GM18870 (cell line): ENCODE data around the gene SESTD1.

ENCODE experiments used
- ATAC-seq: cut with Tn5 transposase; IDR thresholded peaks from one replicate; pipeline ENCODE4 v1.9.1; 2021; ENCODE audit warnings: moderate library complexity; ENCODE audit not compliant: unreplicated experiment

The SESTD1 gene

DNA sequence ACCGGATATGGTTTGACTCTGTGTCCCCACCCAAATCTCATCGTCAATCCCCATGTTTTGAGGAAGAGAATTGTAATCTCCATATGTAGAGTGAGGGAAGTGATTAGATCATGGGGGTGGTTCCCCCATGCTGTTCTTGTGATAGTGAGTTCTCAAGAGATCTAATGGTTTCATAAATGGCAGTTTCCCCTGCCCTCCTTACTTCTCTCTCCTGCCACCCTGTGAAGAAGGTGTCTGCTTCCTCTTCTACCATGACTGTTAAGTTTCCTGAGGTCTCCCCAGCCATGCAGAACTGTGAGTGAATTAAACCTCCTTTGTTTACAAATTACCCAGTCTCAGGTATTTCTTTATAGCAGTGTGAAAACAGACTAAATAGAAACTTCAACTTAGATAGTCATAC, 69.5 kb downstream of the SESTD1 start:
- ATAC-seq: no peak

DNA sequence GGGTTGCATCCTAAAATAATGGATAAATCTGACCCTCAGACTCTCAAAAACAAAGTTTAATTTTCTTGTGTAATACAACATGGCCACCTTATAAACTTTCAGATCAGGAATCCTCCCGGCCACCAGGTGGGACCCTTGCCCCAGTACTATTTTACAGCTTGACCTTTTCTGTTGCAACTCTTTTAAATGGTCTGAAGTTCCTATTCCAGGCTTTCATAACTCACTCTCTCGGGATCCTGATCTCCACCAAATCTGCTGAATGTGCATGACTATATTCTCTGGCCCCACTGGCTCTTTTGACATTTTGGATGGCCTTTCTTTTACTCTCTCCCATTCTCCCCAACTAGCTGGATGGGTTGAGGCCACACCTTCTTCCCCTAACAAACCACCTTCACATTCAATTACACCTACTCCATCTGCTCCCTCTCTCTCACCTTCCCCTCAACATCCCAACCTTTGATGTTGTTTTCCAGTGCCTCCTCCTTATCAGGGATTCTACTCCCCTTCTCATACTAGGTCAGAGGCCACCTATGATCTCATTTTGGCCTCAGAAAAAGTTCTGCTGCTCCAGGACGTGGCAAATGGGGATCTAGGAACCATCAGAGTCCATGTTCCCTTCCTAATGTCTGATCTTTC, 70.8 kb downstream of the SESTD1 start:
- ATAC-seq: no peak

DNA sequence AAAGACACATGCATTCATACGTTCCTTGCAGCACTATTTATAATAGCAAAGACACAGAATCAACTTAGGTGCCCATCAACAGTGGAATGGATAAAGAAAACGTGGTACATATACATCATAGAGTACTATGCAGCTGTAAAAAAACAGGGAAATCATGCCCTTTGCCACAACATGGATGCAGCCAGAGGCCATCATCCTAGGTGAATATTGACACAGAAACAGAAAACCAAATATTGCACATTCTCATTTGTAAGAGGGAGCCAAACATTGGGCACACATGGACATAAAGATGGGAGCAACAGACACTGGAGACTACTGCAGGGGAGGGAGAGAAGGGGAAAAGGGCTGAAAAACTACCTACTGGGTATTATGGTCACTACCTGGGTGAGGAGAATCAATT, 73.5 kb downstream of the SESTD1 start:
- no peak for ATAC-seq

DNA sequence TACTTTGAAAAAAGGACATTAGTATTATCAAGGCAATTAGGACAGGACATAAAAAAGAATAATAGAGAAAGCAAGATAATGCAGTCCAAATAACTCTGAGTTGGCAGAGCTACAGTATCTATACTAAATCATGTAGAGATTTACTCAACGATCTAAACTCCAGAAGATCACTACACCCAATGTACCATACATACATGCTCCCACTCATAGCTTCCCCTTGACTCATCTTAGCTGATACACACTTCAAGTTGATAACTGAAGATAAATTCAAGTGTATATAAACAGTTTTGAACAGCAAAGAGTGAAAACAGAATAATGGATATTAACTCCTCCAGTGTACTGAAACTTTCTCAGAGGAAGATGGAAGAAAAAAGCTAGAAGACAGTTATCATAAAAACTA, 78.5 kb downstream of the SESTD1 start:
- ATAC-seq: no peak

DNA sequence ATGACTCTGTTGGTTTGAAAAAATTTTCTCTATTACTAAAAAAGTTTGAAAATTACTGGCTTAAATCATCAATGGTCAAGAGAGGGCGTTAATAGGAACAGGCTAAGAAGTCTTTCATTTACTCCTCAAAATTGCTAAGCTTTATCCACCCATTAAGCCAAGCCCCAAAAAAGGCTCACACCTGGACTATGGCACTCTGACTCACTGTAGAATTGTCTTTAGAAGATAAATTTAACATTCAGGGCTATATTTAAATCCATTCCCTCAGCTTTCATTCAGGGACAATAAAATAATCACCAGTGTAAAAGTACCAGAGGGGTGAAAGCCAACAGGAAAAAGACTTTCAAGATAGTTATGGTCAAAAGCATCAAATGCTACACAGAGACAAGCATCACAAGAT, 80.0 kb downstream of the SESTD1 start:
- no peak for ATAC-seq

DNA sequence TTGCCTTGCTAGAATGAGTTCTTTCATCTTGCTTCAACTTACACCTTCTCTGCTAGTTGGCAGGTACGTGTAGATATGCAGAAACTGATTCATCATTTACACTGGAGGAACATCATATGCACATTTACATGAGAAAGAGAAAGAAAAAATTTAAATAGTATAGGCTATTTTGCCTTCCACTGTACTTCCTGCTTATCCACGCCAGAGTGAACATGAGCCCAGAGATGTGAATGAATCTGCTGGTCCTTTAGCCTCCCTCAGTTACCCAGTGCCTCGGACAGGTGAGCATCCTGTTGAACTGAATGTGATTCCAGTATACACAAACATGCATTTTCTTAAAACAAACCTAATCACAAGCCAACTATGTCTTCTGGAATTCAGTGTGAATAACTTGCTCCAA, 83.6 kb downstream of the SESTD1 start:
- peak; percentile 55 for ATAC-seq

DNA sequence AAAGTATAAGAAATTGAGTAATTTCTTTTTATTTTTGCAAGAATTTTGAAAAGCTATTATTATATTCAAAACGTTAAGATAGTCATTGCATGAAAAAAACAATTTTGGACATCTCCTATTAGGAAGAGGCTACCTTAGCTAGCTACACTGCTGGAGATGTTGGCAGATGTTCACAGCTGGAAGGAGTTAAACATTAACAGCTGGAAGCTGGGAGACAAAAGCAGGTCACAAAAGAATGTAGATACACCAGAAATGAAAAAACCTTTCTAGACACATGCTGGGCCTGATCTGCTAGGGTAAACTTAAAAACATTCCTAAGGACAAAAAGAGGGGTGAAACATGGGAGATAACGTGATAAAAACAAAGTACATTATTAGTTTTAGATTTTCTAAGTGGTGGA, 84.4 kb downstream of the SESTD1 start:
- ATAC-seq: no peak

DNA sequence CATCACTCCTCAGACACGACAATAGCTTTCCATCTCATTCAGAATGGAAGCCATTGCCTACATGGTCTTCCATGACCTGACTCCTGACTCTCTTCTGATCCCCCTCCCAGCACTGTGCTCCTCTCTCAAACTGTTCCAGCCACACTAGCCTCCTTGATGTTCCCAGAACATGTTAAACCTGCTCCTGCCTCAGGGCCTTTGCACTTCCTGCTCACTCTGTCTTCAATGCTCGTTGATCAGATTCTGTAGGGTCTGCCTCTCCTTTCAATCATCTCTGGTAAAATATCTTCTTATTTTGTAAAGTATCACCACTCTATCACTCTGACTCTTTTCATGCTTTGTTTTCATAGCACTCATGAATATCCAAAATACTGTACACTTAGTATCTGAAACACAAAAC, 84.9 kb downstream of the SESTD1 start:
- no peak for ATAC-seq

DNA sequence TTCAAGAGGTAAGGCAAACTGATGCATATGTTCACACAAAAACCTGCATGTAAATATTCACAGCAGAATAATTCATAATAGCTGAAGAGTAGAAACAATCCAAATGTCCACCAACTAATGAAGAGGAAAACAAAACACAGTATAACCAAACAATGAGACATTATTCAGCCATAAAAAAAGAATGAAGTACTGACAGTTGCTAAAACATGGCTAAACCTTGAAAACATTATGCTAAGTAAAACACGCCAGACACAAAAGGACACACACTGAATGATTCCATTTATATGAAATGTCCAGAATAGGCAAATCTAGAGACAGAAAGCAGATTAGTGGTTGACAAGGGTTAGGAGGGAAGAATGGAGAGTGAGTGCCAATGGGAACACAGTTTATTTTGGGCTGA, 86.9 kb downstream of the SESTD1 start:
- ATAC-seq: no peak

DNA sequence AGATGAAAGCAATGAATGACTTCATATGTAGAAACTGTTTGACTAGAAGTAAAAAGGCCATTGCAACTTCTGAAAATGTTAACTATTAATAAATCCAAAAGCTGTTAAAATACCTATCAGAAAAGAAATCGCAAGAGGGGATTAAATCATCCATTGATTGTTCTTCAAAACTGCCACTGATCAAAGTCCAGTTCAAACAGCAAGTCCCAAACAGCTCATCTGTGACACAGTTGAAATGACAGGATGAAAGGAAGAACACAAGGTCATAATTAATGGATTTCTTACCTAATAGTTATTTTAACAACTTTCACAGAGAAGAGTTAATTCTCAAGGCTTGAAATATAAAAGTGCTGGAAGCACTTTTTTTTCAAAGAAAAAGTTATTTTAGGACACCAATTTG, 90.4 kb downstream of the SESTD1 start:
- no peak for ATAC-seq

DNA sequence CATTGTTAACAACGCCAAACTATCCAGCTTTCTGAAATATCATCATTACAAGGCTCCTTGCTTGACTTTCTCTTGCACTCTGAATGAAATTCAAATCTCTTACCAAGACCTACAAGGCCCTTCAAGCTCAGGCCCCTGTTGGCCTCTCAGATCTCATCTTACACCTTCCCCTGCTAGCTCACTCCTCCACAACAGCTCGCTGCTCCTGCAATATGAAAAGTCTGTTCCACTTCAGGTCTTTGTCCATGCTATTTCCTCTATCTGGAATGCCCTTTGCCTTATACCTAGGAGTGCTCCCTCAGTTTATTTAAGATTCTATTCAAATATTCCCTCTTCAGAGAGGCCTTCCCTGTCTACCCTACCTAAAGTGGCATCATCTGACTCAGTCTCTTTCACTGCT, 91.7 kb downstream of the SESTD1 start:
- no peak for ATAC-seq

DNA sequence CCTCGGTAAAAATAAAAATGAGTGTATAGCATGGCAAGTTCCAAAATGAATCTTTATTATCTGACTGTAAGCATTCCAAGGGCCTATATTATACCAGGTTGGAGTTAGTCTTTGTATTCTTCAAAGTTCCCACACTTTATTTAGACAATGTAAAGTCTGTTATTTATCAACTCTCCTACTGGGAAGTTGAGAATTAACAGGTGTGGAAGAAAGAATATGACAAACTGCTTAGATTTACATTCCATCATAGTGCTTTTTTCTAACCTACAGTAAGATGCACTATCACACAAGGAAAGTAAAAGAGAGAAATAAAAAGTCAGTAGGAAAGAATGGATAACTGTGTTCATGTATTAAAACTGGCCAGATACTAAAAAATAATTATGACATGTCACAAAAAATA, 93.3 kb downstream of the SESTD1 start:
- no peak for ATAC-seq

DNA sequence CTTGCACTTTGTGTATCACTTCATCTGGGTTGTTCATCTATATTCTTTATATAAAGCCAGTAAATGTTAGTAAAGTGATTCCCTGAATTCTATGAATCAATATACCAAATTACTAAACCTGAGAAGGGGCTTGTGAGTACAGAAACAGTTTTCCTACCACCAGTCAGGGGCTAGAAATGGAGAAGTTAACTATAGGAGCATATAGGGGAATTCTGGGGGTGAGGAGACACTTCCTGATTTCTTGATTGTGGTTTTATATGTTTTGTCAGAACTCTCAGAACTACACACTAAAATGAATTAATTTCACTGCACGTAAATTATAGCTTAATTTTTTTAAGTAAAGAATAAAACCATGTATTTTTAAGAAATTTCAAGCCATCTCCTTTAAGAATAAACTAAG, 93.7 kb downstream of the SESTD1 start:
- no peak for ATAC-seq

DNA sequence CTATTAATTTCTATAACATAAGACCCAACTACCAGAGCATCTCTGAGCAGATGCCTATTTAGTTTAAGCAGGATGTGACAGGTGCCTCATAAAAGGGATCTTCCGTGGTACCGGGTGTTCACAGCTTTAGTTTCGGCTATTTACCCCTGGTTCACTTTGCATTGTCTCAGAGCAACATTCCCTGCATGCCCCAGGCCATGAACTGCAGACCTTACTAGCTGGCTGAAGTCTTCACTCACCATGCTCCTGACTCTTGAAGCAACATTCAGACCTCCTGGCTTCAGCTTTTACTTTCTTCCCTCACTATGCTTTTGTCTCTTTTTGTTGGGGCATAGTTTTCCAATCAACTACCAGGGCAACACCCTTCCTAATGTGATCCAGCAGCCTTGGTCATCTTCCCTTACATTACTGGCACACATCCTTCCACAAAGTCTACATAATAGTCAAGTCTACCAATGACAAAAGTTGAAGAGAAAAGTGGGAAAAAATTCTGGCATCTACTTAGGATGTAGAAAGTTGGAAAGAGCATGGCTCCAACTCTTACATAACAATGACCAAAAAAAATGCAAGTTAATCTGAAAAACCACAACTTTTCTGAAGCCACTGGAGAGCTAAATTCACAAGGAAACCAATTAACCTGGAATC, 99.2 kb downstream of the SESTD1 start:
- no peak for ATAC-seq

DNA sequence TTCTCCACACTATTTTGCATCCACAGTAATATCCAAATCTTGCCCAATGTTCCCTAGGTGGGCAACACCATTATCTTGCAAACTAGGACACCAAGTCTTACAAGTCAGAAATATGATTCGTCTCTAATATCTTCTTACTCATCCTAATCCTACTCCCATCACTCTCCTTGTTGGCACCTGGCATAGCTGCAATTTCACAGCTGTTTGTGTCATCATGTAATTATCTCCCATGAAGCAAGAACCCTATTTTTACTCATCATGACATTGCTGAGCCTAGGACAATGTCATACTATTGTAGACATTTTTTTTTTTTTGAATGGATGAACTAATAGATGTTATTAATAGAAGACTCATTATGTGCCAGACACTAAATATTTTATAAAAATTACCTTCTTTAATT, 123.4 kb downstream of the SESTD1 start:
- no peak for ATAC-seq

DNA sequence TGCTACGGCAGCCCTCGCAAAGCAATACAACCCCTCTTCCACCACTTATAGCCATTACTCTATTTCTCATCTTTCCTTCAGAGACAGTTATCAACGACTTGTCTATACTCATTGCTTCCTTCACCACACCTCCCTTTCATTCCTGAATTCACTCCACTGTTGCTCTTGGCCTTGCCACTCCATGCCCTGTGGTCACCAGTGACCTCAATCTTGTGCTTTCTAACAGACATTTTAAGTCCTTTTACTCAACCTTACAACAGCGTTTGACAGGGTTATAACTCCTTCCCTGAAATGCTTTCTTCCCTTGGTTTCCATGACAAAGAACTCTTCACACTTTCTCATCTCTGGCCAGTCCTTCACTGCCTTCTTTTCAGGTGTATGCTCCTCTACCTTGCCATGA, 124.1 kb downstream of the SESTD1 start:
- no peak for ATAC-seq

DNA sequence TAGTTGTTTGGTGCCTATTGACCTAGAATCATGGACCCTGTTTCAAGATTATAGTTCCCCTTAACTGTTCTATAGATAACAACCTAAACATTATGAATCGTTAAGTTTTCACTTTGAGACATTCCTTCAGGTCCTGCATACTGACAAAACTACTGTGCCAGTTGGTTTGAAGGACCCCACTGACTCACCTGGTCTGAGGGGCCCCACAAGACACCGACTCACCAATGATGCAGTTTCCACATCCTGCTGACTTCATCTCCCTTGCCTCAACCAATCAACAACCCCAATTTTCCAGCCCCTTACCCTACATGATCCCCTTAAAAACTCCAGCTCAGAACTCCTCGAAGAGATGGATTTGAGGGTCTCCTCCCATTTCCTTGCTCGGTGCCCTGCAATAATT, 125.1 kb downstream of the SESTD1 start:
- no peak for ATAC-seq

DNA sequence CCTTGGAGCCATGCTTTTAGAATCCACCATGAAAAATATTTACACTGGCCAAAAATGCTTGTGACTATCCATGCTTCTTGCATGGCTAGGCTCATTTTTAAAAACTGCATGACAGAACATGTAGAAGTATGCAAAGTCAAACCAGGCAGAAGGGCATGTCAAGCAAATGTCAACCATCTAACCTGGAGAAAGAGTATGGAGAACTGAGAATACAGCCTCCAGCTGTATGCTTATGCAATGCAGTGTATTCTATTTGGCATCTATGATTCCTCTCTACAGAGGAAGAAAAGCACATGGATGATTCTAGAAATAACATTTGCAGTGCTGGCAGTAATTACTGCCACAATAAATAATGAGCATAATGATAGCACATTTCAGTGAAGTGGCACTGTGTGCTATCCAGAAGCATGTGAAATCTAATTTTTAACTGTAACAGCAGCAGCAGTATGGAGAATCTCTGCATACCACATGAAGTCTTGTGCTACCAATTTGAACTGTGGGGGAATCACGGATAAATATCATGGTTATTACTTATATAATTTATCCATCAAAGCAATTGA, 127.4 kb downstream of the SESTD1 start:
- no peak for ATAC-seq

DNA sequence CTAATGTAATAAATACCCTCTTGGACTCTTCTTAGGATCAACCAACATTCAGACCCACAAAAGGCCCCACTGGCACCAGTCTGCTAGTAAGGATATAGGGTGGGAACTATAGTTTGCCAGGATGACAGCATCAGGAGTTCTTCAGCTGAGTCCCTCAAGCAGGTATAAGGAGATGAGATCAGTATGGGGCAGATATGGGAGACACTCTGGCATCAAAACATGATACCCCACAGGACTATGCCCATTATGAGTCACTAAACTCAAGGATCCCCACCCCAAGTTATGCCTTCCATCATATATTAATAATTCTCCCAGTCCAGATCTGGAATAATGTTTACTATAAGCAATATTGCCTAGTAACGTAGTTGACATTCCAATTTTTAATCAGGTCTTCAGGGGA, 131.6 kb downstream of the SESTD1 start:
- ATAC-seq: no peak

DNA sequence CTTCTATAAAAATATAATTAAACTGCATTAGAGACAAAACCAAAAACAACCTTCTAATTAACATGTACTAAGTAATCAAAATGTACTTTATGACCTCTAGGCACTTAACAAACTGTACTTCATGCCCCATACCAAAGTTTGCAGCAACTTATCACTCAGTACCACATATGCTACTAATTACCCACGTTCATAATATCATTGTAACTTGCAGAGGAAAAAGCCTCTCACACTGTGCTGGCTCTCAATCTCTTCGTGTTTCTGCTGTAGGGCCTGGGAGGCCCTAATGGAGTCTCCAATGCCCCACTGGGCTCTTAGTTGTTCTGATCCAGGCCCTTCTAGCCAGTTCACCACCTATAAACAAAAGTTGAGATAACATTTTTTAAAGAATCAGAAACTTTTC, 132.6 kb downstream of the SESTD1 start:
- no peak for ATAC-seq

DNA sequence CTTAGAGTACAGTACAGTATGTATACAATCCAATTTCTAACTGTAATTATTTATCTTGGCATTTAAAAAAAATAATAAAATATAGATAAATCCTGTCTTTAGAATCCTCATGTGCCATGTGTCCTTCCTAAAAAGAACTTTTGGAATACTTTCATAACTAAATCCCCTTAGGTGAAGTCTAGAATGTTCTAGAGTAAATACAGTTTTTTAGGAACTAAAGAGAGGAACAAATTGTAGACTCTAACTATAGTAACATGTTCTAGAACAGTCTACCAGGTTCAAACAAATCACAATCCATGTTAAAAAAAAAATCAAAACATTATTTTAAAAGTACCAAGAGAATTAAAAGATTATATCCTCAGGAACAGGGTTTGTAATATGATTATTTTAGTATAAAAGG, 134.1 kb downstream of the SESTD1 start:
- ATAC-seq: no peak

DNA sequence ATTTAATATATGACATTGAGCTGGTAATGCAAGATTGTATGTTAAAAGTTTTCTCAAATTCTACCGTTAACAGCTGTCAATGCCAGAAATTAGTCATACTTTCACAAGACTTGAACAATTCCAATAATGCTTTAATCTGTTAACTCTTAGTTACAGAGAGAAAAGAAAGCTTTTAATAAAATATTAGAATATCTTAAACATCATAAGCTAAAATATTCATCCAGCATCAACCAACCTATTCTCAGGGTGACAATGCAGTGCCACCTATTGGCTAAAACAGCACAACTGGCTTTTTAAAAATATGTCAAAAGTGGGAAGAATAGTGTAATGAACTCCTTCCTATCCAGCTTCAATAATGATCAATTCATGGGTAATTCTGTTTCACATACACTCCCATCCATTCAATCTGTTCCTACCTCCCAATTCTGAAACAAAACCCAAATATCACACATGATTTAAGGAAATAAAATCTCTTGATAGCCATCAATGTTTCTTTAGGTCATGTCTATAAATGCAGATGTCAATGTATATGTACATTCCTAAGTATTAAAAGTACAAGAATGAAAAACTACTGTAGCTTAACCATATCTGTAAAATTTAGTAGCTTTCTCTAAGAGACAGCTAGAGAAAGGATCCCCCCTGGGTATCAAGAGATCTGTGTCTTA, 134.9 kb downstream of the SESTD1 start:
- peak; percentile 43 for ATAC-seq
